OCI-LY3 (cell line): ENCODE measurements around the gene CHAC1.

Experiments used
- H2AFZ ChIP-seq: fragments of 200-600, 300-600 bp; shearing (Covaris generic); 2 replicates; pipeline ENCODE4 v1.6.0; 2014; ENCODE audit warnings: antibody characterized with exemption, low read depth, low read length
- H3K27ac ChIP-seq: fragments of 200-600, 300-600 bp; sonication (generic); 2 replicates; pipeline ENCODE4 v1.5.1; 2014; ENCODE audit warnings: mild to moderate bottlenecking, low read length, moderate library complexity, mixed read lengths
- H3K27me3 ChIP-seq: fragments of 200-600, 300-600 bp; sonication (generic); 2 replicates; pipeline ENCODE4 v1.6.1; 2014; ENCODE audit warnings: low read depth, low read length, mixed read lengths
- H3K36me3 ChIP-seq: fragments of 200-600, 300-600 bp; sonication (generic); replicated peaks from 2 replicates; pipeline ENCODE3; 2014; ENCODE audit warnings: low read depth, low read length, mixed read lengths
- H3K4me1 ChIP-seq: fragments of 300-600, 200-600 bp; sonication (generic); 2 replicates; pipeline ENCODE4 v1.6.1; 2014; ENCODE audit warnings: low read length, mixed read lengths
- H3K4me2 ChIP-seq: fragments of 200-600, 300-600 bp; sonication (generic); 2 replicates; pipeline ENCODE4 v1.6.1; 2014; ENCODE audit warnings: low read length, mixed read lengths
- H3K4me3 ChIP-seq: fragments of 300-600, 200-600 bp; sonication (generic); 2 replicates; pipeline ENCODE4 v1.5.1; 2014; ENCODE audit warnings: antibody characterized with exemption, mild to moderate bottlenecking, low read length, moderate library complexity
- H3K79me2 ChIP-seq: fragments of 300-600, 200-600 bp; shearing (Covaris generic); 2 replicates; pipeline ENCODE4 v1.6.1; 2014; ENCODE audit warnings: mild to moderate bottlenecking, low read length, mixed read lengths
- H3K9ac ChIP-seq: fragments of 300-600, 200-600 bp; shearing (Covaris generic); 2 replicates; pipeline ENCODE4 v1.6.0; 2014; ENCODE audit warnings: mild to moderate bottlenecking, low read length, moderate library complexity
- H3K9me3 ChIP-seq: fragments of 200-600, 300-600 bp; shearing (Covaris generic); 2 replicates; pipeline ENCODE4 v1.6.1; 2014; ENCODE audit warnings: low read length, mixed read lengths; ENCODE audit not compliant: insufficient read depth
- H4K20me1 ChIP-seq: fragments of 200-600, 300-600 bp; sonication (generic); 2 replicates; pipeline ENCODE4 v1.6.1; 2016; ENCODE audit warnings: low read length, mixed read lengths; ENCODE audit not compliant: insufficient read depth
- EZH2phosphoT487 ChIP-seq: fragments of 200-600 bp; shearing (Covaris generic); IDR thresholded peaks from 2 replicates; pipeline ENCODE4 v1.6.1; 2018; ENCODE audit warnings: antibody characterized with exemption, mixed run types, low read depth
- TF ChIP-seq, protein P1 (sequence below): fragments of 200-600, 300-600 bp; sonication (generic); IDR thresholded peaks from 2 replicates; pipeline ENCODE4 v1.5.1; 2014; ENCODE audit warnings: antibody characterized with exemption, low read length, low read depth

The CHAC1 gene

DNA sequence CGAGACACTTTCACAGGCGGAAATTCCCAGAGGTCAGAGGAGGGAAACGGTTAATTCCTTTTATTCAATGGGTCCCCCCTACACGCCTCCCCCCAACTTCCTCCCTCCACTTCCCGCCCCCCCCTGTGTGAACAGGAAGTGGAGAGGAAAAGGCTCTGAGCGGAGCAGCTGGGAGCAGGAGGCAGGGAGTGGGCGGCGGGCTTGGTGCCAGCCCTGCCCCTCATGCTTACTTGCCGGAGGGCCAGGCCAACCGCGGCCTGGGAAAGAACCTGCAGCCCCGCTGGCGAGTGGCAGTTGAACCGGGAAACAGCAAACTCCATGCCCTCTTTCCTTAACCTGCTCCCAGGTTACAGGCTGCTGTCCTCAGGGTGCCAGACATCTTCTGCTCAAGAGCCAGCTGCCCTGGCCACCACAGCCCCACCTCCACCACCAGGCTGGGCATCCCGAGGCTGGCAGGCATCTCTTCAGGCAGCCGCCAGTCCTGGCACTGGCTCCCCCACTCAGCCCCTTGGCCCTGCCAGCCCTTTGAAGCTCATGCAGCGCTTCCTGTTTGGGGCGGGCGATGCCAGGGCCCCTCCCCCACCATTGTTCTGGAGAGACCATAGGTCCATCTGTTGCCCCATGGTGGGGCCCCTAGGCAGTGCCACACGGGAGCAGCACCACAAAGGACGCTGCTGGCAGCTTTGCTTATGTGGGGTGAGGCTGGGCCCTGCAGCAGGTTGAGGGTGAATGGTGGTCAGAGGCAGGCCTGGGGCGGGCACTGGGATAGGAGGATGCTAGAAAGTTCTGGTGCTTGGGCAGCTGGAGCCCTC, 46.1 kb upstream of the CHAC1 start:
- H3K4me1 ChIP-seq: peaks cover 22% of the 10 kb centered on the region
- H3K9ac ChIP-seq: peak overlapping the region; percentile 63
- TF ChIP-seq EZH2phosphoT487: no peak
- TF ChIP-seq, protein P1, sequence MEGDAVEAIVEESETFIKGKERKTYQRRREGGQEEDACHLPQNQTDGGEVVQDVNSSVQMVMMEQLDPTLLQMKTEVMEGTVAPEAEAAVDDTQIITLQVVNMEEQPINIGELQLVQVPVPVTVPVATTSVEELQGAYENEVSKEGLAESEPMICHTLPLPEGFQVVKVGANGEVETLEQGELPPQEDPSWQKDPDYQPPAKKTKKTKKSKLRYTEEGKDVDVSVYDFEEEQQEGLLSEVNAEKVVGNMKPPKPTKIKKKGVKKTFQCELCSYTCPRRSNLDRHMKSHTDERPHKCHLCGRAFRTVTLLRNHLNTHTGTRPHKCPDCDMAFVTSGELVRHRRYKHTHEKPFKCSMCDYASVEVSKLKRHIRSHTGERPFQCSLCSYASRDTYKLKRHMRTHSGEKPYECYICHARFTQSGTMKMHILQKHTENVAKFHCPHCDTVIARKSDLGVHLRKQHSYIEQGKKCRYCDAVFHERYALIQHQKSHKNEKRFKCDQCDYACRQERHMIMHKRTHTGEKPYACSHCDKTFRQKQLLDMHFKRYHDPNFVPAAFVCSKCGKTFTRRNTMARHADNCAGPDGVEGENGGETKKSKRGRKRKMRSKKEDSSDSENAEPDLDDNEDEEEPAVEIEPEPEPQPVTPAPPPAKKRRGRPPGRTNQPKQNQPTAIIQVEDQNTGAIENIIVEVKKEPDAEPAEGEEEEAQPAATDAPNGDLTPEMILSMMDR: no peak
- H3K4me2 ChIP-seq: peak overlapping the region; percentile 93
- H3K9me3 ChIP-seq: no peaks in the 10 kb centered on the region
- H3K36me3 ChIP-seq: peaks cover 9% of the 10 kb centered on the region
- H3K27me3 ChIP-seq: no peaks in the 10 kb centered on the region
- H2AFZ ChIP-seq: peak overlapping the region; percentile 33
- H3K79me2 ChIP-seq: no peaks in the 10 kb centered on the region
- H4K20me1 ChIP-seq: no peaks in the 10 kb centered on the region
- peak overlapping the region; percentile 83 for H3K4me3 ChIP-seq
- H3K27ac ChIP-seq: peak overlapping the region; percentile 28

DNA sequence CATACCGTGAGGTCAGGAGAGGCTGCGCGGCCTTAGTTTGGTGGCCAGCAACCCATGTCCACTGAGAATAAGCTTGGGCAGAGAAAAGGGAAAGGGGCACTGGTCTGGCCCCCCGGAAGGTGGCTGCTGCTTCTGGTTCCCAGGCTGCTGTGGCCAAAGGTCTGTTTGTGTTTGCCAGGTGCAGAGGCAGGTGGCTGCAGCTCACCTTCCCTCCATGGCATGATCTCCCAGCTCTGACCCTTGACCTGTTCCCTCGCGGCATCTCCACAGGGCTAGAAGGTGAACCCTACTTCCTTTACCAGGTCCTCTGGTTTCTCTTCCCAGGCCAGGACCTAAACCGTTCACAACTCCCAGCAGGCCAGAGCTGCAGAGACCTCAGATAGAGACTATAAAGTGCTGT, 45.2 kb upstream of the CHAC1 start:
- H3K9me3 ChIP-seq: no peaks in the 10 kb centered on the region
- peaks cover 31% of the 10 kb centered on the region for H3K4me1 ChIP-seq
- H3K27ac ChIP-seq: no peak overlapping the region
- H3K4me3 ChIP-seq: no peak overlapping the region
- H3K9ac ChIP-seq: no peak overlapping the region
- TF ChIP-seq, protein P1: no peak
- no peak for TF ChIP-seq EZH2phosphoT487
- no peaks in the 10 kb centered on the region for H4K20me1 ChIP-seq
- H3K79me2 ChIP-seq: no peaks in the 10 kb centered on the region
- H3K4me2 ChIP-seq: peak overlapping the region; percentile 93; the same call in 1 of the 2 replicates
- H3K36me3 ChIP-seq: peaks cover 4% of the 10 kb centered on the region
- no peak overlapping the region for H2AFZ ChIP-seq
- no peaks in the 10 kb centered on the region for H3K27me3 ChIP-seq

DNA sequence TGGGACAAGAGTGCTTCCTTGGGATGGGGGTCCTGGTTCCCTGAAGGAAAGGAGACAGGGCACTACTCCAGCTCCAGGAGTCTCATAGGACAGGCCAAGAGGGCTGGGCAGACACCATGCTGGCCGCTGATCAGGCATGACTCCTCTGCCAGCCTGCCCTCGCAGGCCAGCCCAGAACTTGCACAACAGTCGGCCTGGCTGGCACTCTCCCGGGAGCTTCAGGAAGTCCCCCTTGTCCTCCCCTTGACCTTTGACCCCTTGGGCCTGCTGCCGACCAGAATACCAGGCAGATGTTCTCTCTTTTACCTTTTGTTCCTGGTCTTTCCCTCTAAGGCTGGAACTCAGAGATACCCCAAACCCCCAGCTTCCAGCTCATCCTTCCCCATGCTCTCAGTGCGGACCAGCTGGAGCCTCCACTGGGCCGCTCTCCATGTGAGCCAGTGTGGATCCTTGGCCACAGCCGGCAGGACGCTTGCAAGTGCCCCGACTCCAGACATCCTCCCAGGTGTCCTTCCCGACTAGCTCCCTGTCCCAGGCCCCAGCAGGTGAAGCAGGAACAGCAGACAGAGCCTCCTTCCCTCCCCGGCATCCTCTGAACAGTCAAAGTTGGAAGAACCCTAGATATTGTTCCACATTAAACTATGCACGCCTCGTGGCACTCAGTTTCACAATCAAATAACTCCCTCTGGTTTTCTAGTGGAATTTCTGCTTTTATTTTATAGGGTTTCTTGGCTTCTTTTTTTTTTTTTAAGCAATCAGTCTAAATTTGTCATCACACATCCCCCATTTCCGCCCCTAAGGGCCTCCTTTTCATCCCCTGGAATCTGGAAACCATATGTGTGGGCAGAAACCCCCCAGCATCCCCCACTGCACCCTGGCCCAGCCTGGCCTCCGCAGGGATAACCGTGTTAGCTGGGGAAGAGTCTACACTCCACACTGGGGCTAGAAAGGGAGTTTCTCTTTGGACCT, 43.3 kb upstream of the CHAC1 start:
- peaks cover 40% of the 10 kb centered on the region for H3K4me1 ChIP-seq
- no peak overlapping the region for H3K9ac ChIP-seq
- TF ChIP-seq EZH2phosphoT487: no peak
- TF ChIP-seq, protein P1: no peak
- no peak overlapping the region for H2AFZ ChIP-seq
- no peaks in the 10 kb centered on the region for H3K36me3 ChIP-seq
- no peak overlapping the region for H3K27ac ChIP-seq
- no peak overlapping the region for H3K4me3 ChIP-seq
- no peaks in the 10 kb centered on the region for H4K20me1 ChIP-seq
- H3K9me3 ChIP-seq: no peaks in the 10 kb centered on the region
- H3K79me2 ChIP-seq: no peaks in the 10 kb centered on the region
- H3K4me2 ChIP-seq: no peak overlapping the region
- no peaks in the 10 kb centered on the region for H3K27me3 ChIP-seq

DNA sequence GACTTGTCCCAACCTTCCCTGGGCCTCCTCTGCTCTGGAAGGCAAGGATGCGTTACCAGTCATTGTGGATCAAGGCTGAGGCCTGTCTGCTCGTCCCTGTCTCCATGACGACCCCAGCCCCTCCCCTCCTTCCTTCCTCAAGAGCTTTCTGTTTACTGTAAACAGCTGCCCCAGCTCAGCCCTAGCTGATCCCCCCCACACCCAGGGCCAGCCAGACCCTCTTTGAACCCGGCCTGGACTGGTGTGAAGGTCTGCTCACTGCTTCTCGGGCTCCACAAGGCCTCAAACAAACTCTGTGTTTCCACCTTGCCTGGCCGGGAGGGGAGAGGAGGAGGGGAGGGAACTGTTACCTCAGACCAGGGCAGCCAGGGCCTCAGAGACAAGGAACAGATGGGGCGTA, 42.1 kb upstream of the CHAC1 start:
- H3K79me2 ChIP-seq: no peaks in the 10 kb centered on the region
- TF ChIP-seq EZH2phosphoT487: no peak
- TF ChIP-seq, protein P1: no peak
- no peak overlapping the region for H3K4me3 ChIP-seq
- H3K4me1 ChIP-seq: peaks cover 37% of the 10 kb centered on the region
- no peaks in the 10 kb centered on the region for H3K27me3 ChIP-seq
- no peaks in the 10 kb centered on the region for H3K9me3 ChIP-seq
- no peak overlapping the region for H3K4me2 ChIP-seq
- no peak overlapping the region for H3K9ac ChIP-seq
- H3K36me3 ChIP-seq: no peaks in the 10 kb centered on the region
- H2AFZ ChIP-seq: peak overlapping the region; percentile 5; the same call in 1 of the 2 replicates
- no peaks in the 10 kb centered on the region for H4K20me1 ChIP-seq
- no peak overlapping the region for H3K27ac ChIP-seq
